Measurements from ENCODE around the gene CAPZB.

CAPZB gene

GRCh38 chr1:19390901-19391595 lies 94.3 kb downstream of the CAPZB start:
- peak; percentile 7 to 34 for DNase-seq (ENCODE audit: extremely low read depth in 1 of 2, low read depth in 1 of 2)

GRCh38 chr1:19390166-19390850 lies 95.0 kb downstream of the CAPZB start:
- no peak for DNase-seq (ENCODE audit: extremely low read depth in 1 of 2, low read depth in 1 of 2)

- no peak for DNase-seq (ENCODE audit: extremely low read depth in 1 of 2, low read depth in 1 of 2)
Observed at GRCh38 chr1:19388980-19389379, 96.4 kb downstream of the CAPZB start.

DNA sequence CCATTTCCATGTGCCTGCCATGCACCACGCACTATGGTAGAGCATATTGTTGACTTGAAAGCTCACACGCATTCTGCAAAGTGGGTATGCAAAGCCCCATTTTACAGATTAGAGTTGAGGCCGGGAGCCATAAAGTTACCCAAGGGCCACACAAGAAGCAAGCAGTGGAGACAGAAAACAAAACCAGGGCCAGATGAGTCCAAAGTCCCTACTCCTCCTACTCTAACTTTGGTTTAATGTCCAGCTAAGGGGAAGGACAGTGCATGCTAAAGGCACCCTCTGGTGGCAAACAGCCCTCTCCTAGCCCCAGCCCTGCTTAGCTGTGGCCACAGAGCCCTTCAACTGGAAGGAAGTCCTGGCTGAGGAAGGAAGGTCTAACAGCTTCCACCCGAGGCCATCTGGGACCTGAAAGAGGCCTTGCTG lies 98.3 kb downstream of the CAPZB start:
- DNase-seq (ENCODE audit: extremely low read depth in 1 of 2, low read depth in 1 of 2), result no peak

DNA sequence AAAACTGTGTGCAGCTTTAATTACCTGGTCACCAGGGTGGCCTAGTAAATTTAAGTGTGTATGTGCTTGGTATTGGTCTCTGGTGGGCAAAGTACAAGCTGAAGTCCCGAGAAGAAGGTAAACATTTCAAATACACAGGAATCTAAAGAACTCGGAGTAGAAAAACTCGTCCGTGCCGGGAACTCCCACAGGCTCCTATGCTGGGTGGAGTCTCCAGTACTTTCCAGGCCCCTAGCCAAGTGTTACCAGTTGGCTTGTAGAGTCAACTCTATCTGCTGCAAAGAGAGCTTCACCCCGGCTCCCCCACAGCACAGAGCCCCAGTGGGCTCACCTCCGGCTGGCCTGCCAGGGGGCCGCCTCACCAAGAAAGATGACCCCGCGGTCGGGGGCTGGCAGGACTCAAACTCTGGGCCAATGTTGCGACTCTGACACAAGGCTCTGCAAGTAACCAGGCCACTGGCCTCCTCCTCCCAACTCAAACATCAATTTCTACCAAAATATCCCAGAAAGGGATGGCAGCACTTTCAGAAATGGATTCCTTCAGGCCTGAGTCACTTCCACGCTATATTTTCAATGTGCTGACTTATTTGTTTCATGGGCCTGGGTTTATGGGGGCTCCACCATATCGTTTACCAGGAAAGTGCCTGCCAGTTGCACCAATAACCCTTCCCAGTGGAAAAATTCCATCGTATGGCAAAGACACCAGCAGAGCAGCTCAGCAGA lies 99.3 kb downstream of the CAPZB start:
- DNase-seq (ENCODE audit: extremely low read depth in 1 of 2, low read depth in 1 of 2), result no peak

DNA sequence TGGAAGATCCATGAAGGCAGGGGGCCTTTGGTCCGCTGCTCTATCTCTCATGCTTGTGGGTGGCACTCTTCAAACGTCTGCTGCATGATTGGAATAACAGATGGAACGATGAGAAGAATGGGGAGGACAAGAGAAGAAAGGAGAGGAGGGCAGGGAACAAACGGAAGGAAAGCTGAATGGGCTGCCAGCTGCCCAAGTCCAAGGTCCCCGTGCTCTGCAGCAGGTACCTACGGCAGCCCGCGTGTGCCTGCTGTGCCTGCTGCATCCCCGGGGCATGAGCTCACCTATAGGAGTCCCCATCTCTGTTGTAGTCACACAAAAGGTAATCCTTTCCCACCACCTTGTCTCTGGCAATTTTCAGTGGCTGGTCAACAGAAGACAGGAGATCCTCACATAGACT lies 100.1 kb downstream of the CAPZB start:
- DNase-seq (ENCODE audit: extremely low read depth in 1 of 2, low read depth in 1 of 2), result no peak

- no peak for DNase-seq (ENCODE audit: extremely low read depth in 1 of 2, low read depth in 1 of 2)
Observed at GRCh38 chr1:19384772-19385187, 100.6 kb downstream of the CAPZB start.

GRCh38 chr1:19384113-19384512 lies 101.2 kb downstream of the CAPZB start:
- no peak for DNase-seq (ENCODE audit: extremely low read depth in 1 of 2, low read depth in 1 of 2)

DNA sequence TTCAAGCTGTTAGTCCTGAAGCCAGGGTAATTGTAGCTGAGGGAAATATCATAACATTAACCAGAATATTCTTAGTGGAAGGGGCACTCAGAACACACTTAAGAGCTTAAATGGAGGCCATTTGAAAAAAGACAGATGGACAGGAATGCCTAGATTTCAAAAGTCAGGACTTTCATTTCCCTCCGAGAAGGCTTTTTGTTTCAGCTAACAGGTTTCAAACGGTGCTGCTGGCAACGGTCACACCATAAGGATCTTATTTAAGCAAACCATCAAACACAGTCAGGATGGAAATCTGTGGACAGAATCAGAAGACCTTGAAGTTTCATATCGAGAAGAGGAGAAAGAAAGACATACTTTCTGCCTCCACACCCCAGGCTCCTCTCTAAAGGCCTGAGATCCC lies 103.1 kb downstream of the CAPZB start:
- no peak for DNase-seq (ENCODE audit: extremely low read depth in 1 of 2, low read depth in 1 of 2)

DNA sequence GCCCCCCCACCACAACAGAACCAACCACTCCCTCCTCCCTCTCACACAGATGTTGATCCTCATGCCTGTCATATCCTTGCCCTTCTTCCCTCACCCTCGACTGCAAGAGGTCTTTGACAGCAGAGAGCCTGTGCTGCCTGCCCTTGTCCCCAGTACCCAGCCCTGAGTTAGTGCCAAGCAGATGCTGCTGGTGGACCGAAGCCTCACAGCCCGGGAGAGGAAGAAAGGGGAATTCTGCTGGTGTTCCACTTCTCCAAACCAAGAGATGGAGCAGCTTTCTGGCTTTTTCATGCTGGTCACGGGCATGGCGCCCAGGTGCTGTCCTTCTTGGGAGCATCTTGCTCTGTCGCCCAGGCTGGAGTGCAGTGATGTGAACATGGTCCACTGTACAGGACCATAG lies 104.1 kb downstream of the CAPZB start:
- DNase-seq (ENCODE audit: extremely low read depth in 1 of 2, low read depth in 1 of 2), result no peak

DNA sequence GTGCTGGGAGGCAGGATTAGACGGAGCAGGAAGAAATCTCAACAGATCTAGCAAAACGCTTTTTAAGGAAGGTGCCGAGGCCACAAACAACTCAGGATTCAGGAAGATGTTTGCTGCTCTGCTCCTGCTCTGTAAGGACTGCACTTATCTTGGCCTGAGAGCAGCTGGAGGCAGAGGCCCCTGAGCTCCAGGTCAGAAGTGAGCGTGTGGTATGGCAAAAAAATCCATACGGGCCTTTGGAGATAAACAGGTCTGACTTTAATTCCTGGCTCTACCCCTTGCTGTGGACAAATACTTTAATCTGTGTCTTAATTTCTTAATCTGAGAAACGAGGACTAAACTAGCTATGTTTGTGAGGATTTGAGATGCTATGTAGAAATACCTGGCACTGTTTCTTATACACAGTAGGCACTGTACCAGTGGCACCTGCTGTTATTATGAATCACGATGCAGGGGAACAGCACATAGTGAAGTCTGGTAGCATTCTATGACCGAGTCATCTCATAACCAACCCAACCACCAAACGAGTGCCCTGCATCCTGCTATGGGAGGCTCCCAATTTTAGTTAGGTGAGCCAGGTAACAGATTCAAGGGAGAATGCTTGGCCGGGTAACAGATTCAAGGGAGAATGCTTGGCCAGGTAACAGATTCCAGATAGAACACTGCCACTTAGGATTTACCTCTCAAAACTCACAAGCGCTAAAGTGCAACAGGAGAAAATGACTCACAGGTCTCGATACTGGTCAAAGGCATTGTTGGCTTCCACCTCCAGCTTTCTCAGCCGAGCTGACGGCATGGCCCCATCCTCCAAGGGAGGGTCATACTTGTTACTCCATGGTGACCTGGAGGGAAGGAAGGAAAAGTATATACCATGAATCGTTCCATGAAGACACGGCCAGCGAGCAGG lies 107.3 kb downstream of the CAPZB start:
- no peak for DNase-seq (ENCODE audit: extremely low read depth in 1 of 2, low read depth in 1 of 2)

DNA sequence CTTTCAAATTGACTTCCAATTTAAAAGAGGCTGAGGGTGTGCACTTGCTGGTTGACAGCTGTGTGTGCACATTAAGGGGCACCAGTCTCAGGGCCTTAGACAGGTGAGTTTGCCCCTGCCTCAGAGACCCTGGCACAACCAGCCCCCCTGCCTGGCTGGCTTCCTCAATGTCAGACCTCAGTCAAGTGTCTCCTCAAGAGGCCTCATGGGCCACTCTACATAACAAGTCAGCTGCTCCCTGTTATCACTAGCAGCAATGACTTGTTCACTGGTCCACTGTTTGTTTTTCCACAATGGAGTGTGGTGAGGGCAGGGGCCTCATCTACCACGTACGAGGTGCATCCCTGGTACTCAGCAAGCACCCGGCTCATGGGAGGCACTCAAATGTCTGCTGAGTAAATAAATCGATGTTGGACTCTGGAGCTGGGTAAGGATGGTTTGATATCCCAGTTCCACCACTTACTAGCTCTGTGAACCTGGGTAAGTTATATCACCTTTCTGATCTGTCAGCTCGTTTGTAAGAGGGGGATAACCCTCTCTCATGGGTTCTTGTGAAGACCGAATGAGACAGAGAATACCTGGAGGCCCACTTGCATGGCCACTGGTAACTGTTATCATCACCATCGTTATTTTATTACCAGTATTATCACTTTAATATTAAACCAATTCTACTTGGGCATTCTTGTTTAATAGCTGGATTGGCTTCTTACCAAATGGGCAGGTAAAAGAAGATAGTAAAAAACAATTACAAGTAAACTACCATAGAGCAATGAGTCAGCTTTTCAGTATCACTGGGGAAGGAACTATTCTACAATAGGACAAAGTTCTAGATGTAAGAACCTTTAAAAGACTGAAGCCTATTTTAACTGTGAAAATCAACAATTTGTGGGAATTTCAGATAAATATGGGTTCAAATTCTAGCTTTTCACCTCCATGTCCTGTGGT lies 108.6 kb downstream of the CAPZB start:
- DNase-seq (ENCODE audit: extremely low read depth in 1 of 2, low read depth in 1 of 2), result no peak

DNA sequence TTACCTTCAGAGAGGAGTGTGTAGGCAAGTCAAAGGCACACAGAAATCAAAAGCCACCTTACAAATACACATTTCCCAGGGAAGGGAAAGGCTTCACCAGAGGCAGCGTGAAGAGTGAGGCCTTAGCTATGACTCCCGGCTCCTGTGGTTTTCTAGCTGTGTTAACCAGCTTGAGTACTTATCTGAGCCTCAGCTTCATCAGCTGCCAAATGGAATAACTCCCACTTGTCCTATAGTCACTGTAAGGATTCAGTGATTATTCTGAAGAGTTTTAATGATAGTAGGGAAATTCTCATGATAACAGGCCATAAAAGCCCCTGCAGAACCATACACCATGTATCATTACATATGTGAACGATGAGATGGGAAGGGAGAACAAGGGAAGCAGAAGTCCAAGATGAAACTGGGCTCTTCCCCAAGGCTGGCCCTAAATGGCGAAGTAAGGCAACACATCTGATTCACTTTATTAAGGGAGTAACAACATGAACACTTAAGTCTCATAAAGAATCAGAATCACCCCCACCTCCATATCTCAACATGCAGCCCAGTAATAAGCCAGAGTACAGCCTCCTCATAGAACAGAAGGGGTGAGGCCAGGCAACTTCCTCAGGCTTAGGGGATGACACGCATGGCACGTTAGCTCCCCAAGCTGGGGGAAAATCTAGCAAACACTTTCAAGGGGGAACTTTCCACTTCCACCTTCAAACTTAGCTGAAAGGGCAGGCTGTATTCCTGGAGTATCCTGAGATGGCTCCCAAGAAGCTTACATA lies 109.5 kb downstream of the CAPZB start:
- no peak for DNase-seq (ENCODE audit: extremely low read depth in 1 of 2, low read depth in 1 of 2)

DNA sequence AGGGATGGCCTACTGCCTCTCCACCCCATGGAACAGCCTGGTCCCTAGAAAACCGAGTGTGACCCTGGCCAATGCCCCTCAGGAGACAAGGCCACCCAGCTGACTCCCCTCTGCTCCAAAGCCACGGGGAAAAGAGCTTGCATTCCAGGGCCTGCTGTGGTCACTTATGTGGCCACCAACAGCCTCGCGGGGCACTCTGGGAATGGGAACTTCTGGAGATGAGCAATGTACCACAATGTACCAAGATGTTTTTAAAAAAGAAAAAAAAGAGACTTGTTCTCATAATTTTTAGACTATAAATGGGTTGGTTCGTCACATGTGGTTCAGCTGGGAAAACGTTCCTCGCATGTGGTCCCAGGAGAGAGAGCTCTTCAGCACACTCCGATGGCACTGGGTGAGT lies 110.4 kb downstream of the CAPZB start:
- no peak for DNase-seq (ENCODE audit: extremely low read depth in 1 of 2, low read depth in 1 of 2)

GRCh38 chr1:19374083-19374801 lies 111.1 kb downstream of the CAPZB start:
- DNase-seq (ENCODE audit: extremely low read depth in 1 of 2, low read depth in 1 of 2), result no peak

GRCh38 chr1:19373211-19374082 lies 111.9 kb downstream of the CAPZB start:
- DNase-seq (ENCODE audit: extremely low read depth in 1 of 2, low read depth in 1 of 2), result no peak

DNA sequence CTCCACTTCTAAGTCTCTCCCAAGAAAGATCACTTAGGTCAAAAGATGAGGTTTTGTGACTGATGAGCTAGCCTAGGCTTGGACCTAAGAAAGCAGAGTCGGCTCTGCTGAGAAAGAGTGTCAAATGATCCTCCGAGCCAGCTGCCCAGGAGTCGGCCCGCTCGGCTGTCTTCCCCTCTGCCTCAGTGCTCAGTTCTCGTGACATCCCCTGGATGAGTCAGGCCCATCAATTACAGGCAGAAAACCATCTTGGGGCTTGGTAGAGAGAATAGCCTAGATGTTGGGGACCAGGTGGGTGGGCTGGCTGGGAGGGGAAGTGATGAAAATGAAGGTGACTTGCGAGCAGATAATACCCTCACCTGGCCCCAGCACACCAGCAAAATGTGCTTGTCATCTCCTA lies 112.7 kb downstream of the CAPZB start:
- DNase-seq (ENCODE audit: extremely low read depth in 1 of 2, low read depth in 1 of 2), result no peak

- no peak for DNase-seq (ENCODE audit: extremely low read depth in 1 of 2, low read depth in 1 of 2)
Observed at GRCh38 chr1:19372136-19372514, 113.2 kb downstream of the CAPZB start.

Data from stimulated activated CD8-positive, alpha-beta memory T cell treated with anti-CD3 and anti-CD28 coated beads, Interleukin-7, amount 100 ng/mL, for 48 hours (primary cell).